AG04449 (cell line): Measurements from ENCODE around the gene USH2A.

Experiments used
- CTCF ChIA-PET: fragments of 350-600 bp; formaldehyde crosslinking; extraction: SDS; loops from one replicate; lab custom pipeline; 2021; ENCODE audit warnings: antibody characterized with exemption; lab: Yijun Ruan, JAX
- POLR2A ChIA-PET: fragments of 400-600, 350-600 bp; formaldehyde crosslinking; extraction: SDS; loops from one replicate; lab custom pipeline; 2020; ENCODE audit warnings: antibody characterized with exemption, inconsistent platforms; lab: Yijun Ruan, JAX
- DNase-seq: peaks from one replicate; pipeline ENCODE4 v3.0.0-alpha.2; 2010; ENCODE audit warnings: low read depth, low spot score
- H3K4me3 ChIP-seq: 2 replicates; pipeline ENCODE4 v1.5.1; 2011; ENCODE audit warnings: low read depth, mild to moderate bottlenecking, control low read depth, low read length
- CTCF ChIP-seq: IDR thresholded peaks from one replicate; pipeline ENCODE4 v1.5.1; 2011; ENCODE audit warnings: mild to moderate bottlenecking, moderate library complexity, low read length, control low read depth, inconsistent platforms; ENCODE audit not compliant: insufficient read depth; ENCODE audit errors: missing control alignments

The USH2A gene

GRCh38 chr1:215963040-215963439 is 460.2 kb downstream of the USH2A start:
- CTCF ChIA-PET: no interaction called here

GRCh38 chr1:215958841-215959240 is 464.4 kb downstream of the USH2A start:
- no peak overlapping the region for H3K4me3 ChIP-seq
- DNase-seq: no peak
- CTCF ChIA-PET: no interaction called here
- TF ChIP-seq CTCF: no peak
- POLR2A ChIA-PET: no interaction called here

More at GRCh38 chr1:215963040-215963439, 460.2 kb downstream of the USH2A start:
- H3K4me3 ChIP-seq: no peak overlapping the region
- POLR2A ChIA-PET: no interaction called here
- no peak for DNase-seq
- no peak for TF ChIP-seq CTCF

- POLR2A ChIA-PET: no interaction called here
- DNase-seq: no peak
- H3K4me3 ChIP-seq: no peak overlapping the region
- no peak for TF ChIP-seq CTCF
- CTCF ChIA-PET: no interaction called here
Measured at GRCh38 chr1:215957663-215958062, 465.6 kb downstream of the USH2A start.

- TF ChIP-seq CTCF: no peak
- ChIA-PET CTCF (no interaction called here), POLR2A (no interaction called here)
- DNase-seq: no peak
- H3K4me3 ChIP-seq: no peak overlapping the region
Measured at GRCh38 chr1:215932558-215932957, 490.7 kb downstream of the USH2A start.

GRCh38 chr1:215926670-215927069 is 496.6 kb downstream of the USH2A start:
- TF ChIP-seq CTCF: no peak
- no peak for DNase-seq
- no peak overlapping the region for H3K4me3 ChIP-seq
- ChIA-PET POLR2A (no interaction called here), CTCF (no interaction called here)

GRCh38 chr1:215923129-215923824 is 500.0 kb downstream of the USH2A start:
- no peak for TF ChIP-seq CTCF
- DNase-seq: no peak
- ChIA-PET POLR2A (no interaction called here), CTCF (no interaction called here)
- no peak overlapping the region for H3K4me3 ChIP-seq
